ENCODE measurements around the gene EIF2B4. TPM values are rescaled to one million over a fixed set of nuclear protein-coding genes. Genes with fewer than 3 reads are reported as not detected.

The EIF2B4 gene
- total RNA-seq, 1 donor from 2014 or later: 46.7 TPM

GRCh38 chr2:27316655-27317412, 53.3 kb downstream of the EIF2B4 start:
- Histone ChIP-seq H3K36me3 (ENCODE audit: control insufficient read depth, insufficient read depth, low read length) (peaks cover 2% of the 10 kb centered on the region), H3K27me3 (ENCODE audit: control insufficient read depth, insufficient read depth, low read length) (no peaks in the 10 kb centered on the region), H3K4me3 (ENCODE audit: low read depth, low read length) (no peak overlapping the region)
- no peak for TF ChIP-seq CTCF (IDR thresholded peaks at IDR 0.05; ENCODE audit: insufficient read depth, low read length, poor library complexity, severe bottlenecking)
- DNase-seq (ENCODE audit: low read depth): no peak

DNA sequence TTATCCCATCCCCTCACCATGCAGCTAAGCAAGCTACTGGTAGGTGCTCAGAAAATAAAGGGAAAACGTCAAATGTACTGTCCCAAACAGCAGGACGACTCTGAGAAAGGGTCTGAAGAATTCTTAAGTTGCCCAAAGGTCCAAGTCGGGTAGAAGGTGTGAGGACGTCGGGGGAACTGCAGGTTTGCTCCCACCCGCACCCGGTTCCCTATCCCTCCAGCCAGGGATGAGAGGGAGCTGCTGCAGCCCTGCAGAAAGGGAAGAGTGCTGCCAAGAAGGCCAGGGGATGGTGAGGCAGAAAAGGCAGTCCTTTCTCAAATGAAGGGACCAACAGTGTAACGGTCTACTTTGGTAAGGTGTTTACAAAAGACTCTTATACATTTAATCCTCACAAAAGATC, 55.0 kb downstream of the EIF2B4 start:
- TF ChIP-seq CTCF (IDR thresholded peaks at IDR 0.05; ENCODE audit: insufficient read depth, low read length, poor library complexity, severe bottlenecking): no peak
- H3K4me3 ChIP-seq (ENCODE audit: low read depth, low read length): no peak overlapping the region
- peaks cover 2% of the 10 kb centered on the region for H3K36me3 ChIP-seq (ENCODE audit: control insufficient read depth, insufficient read depth, low read length)
- no peak for DNase-seq (ENCODE audit: low read depth)
- no peaks in the 10 kb centered on the region for H3K27me3 ChIP-seq (ENCODE audit: control insufficient read depth, insufficient read depth, low read length)

GRCh38 chr2:27314709-27315108, 55.4 kb downstream of the EIF2B4 start:
- DNase-seq (ENCODE audit: low read depth): no peak
- peaks cover 2% of the 10 kb centered on the region for H3K36me3 ChIP-seq (ENCODE audit: control insufficient read depth, insufficient read depth, low read length)
- no peaks in the 10 kb centered on the region for H3K27me3 ChIP-seq (ENCODE audit: control insufficient read depth, insufficient read depth, low read length)
- no peak for TF ChIP-seq CTCF (IDR thresholded peaks at IDR 0.05; ENCODE audit: insufficient read depth, low read length, poor library complexity, severe bottlenecking)
- H3K4me3 ChIP-seq (ENCODE audit: low read depth, low read length): no peak overlapping the region

Other genes starting within 250 kb of the EIF2B4 start
- not detected in 2 replicates for gene ABHD1, start 246.5 kb downstream of the EIF2B4 start, total RNA-seq
- 66.0 and 71.1 TPM in 2 replicates for gene PREB, start 235.7 kb downstream of the EIF2B4 start, total RNA-seq
- not detected in 2 replicates for gene PRR30, start 230.9 kb downstream of the EIF2B4 start, total RNA-seq
- not detected in 2 replicates for gene TCF23, start 221.3 kb downstream of the EIF2B4 start, total RNA-seq
- gene ATRAID, start 158.3 kb downstream of the EIF2B4 start, total RNA-seq: 146 and 161 TPM in 2 replicates
- gene SLC5A6, start 158.1 kb downstream of the EIF2B4 start, total RNA-seq: 52.1 and 67.7 TPM in 2 replicates
- gene CAD, start 153.0 kb downstream of the EIF2B4 start, total RNA-seq: 60.0 and 63.5 TPM in 2 replicates
- gene SLC30A3, start 107.3 kb downstream of the EIF2B4 start, total RNA-seq: 0.08 and 0.27 TPM in 2 replicates
- gene DNAJC5G, start 94.9 kb downstream of the EIF2B4 start, total RNA-seq: not detected in 2 replicates
- 0.27 and 0.33 TPM in 2 replicates for gene TRIM54, start 87.9 kb downstream of the EIF2B4 start, total RNA-seq
- gene UCN, start 61.9 kb downstream of the EIF2B4 start, total RNA-seq: 1.6 and 1.7 TPM in 2 replicates
- 90.7 and 105 TPM in 2 replicates for gene MPV17, start 47.2 kb downstream of the EIF2B4 start, total RNA-seq
- 53.1 and 54.9 TPM in 2 replicates for gene GTF3C2, start 13.6 kb downstream of the EIF2B4 start, total RNA-seq
- 92.1 and 120 TPM in 2 replicates for gene SNX17, start 278 bp upstream of the EIF2B4 start, total RNA-seq
- 10.3 and 11.5 TPM in 2 replicates for gene ZNF513, start 10.4 kb upstream of the EIF2B4 start, total RNA-seq
- gene PPM1G, start 39.3 kb upstream of the EIF2B4 start, total RNA-seq: 110 and 121 TPM in 2 replicates
- 105 TPM in 2 replicates for gene NRBP1, start 58.3 kb upstream of the EIF2B4 start, total RNA-seq
- gene KRTCAP3, start 72.0 kb upstream of the EIF2B4 start, total RNA-seq: 8.1 and 10.0 TPM in 2 replicates
- 11.2 and 21.6 TPM in 2 replicates for gene IFT172, start 119.4 kb upstream of the EIF2B4 start, total RNA-seq
- 28.2 and 30.0 TPM in 2 replicates for gene FNDC4, start 124.9 kb upstream of the EIF2B4 start, total RNA-seq
- gene GCKR, start 126.5 kb upstream of the EIF2B4 start, total RNA-seq: 0.27 and 0.88 TPM in 2 replicates
- gene ZNF512, start 212.7 kb upstream of the EIF2B4 start, total RNA-seq: 34.5 and 55.9 TPM in 2 replicates